NB4 (cell line): ENCODE results near the gene LRRC28.

Source experiments
- CTCF ChIP-seq: IDR thresholded peaks from one replicate; pipeline ENCODE4 v1.5.1; 2012; ENCODE audit warnings: low read depth, low read length
- POLR2A ChIP-seq: IDR thresholded peaks from 2 replicates; pipeline ENCODE4 v1.6.1; 2011; ENCODE audit warnings: mild to moderate bottlenecking; ENCODE audit not compliant: insufficient read length; ENCODE audit errors: extremely low read depth

GRCh38 chr15:99411234-99411633, 160.0 kb downstream of the LRRC28 start:
- TF ChIP-seq CTCF: no peak
- no peak for TF ChIP-seq POLR2A
